ENCODE measurements around the gene LAP3.

GRCh38 chr4:17583941-17584340 is 6.9 kb downstream of the LAP3 start:
- no peak for TF ChIP-seq CTCF (conservative IDR thresholded peaks at IDR 0.05; ENCODE audit: low read depth, low read length)
- no peak for TF ChIP-seq EZH2phosphoT487 (IDR thresholded peaks at IDR 0.05; ENCODE audit: borderline replicate concordance, low read length)
- TF ChIP-seq EZH2 (IDR thresholded peaks at IDR 0.05; ENCODE audit: low read length, unreplicated experiment): no peak
